GM19193 (cell line): ENCODE results near the gene SEMA6D.

Source experiments
- POLR2A ChIP-seq: IDR thresholded peaks from 4 replicates; pipeline ENCODE4 v1.6.1; 2011; ENCODE audit not compliant: insufficient read depth, insufficient read length; ENCODE audit errors: extremely low read depth

The SEMA6D gene

DNA sequence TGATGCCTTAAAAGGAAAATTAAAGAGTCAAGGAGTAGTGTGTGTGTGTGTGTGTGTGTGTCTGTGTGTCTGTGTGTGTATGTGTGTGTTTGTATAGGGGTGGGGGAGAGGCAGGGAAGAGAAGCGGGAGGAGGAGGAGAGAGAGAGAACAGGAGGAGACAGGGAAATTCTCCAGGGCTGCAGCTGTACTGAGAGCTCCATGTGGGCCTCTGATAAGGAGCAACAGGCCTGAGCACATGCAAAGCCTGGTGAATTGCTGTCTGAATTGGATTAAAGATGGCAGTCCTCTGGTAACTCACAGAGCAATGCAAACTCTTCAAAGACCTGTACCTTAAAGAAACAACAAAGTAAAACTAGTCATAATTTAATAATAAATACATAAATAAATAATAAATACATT lies 70.6 kb downstream of the SEMA6D start:
- TF ChIP-seq POLR2A: no peak

DNA sequence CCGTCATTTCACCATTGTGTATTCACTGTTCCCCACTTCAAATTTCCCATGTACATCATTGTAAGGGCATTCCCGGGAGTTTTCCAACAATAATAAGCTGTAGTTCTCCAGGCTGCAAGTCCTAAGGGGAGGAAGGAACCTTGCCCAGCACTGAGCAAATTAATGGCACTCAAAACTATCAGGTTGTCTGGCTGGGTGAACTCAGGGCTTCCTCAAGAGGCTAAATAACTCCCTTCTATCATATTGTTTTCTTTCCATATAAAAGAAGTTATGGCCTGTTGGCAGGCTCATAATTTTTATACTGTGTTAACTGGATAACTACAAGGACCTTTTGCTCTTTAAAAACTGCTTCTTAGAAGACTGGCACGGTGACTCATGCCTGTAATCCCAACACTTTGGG lies 71.4 kb downstream of the SEMA6D start:
- TF ChIP-seq POLR2A: no peak

DNA sequence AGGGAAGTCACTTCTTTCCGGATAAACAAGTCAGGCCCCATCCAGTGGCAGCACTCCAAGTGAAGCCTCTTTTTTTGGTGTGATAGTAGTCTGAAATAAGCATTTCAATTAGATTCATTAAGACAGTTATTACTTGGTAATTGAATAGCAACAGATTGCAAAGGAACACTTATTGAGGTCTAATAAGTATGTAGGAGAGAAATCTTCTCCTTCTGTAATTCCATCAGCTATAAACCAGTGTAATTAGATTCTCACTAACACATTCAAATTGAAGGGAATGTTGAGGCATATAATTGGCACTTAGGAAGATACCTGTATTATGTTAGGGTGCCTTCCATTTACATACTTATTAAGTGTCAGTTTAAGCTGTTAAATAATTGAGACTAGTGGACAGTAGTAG lies 73.9 kb downstream of the SEMA6D start:
- no peak for TF ChIP-seq POLR2A

DNA sequence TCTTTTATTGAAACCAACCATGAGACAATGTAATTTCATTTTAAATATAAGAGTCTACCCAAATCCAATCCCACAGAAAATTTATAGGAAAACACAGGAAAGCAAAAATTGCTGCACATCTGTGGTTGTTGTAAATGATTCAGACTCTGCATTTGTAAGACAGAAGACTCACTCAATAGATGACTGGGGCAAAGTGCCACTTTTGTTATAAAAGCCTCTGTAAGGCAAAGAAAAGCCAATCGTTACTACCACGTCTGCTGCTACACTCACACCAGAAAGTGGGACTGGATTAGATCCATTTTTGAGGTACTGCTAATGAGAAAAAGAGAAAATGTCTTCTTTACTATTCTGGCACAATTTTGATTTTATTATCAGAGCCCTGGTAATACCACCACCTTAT lies 74.9 kb downstream of the SEMA6D start:
- no peak for TF ChIP-seq POLR2A

DNA sequence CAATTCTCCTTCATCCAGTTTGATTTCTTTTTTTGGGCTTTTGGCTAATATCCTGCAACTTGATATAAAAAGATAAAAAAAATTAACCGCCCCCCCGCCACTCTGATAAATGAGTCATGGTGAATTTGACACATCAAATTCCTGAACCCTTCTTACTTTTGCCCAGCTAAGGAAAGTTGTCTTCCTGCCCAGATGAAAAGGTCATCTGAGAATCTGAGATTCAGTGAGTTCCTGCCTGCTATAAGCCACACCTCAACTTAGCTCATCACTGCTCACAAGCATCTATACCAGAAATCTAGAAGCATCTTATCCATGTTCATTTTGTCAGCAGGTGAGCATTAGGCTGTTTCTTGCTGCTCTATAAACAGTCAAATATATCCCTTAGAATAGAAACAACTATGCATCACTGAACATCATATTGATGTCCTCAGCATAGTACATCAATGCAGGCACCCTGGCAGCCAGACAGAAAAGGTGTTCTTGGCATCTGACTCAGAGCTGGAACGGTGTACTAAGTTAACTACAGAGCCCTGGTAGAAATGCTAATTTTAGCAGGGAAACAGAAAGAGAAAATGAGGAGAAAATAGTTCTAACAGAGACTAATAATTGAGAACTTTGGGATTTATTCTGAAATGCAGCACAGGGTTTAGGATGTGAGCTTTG lies 77.1 kb downstream of the SEMA6D start:
- TF ChIP-seq POLR2A: no peak

DNA sequence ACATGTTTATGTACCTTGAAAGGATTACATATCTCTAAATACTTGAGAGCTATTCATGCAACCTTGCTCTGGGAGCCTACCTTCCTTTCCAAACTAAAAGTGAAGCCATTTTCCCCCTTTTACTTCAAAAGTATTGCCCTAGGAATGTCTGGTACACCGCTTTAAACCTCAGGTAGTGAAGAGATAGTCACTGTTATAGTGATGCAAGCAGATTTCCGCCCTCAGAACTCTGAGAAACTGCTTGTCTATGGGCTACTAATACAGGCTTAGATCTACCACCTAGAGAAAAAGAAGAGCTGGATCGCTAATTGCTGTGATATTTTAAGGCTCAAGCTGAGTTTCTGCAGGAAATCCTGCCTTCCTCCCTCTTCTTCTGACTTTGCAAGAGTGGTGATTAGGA lies 78.6 kb downstream of the SEMA6D start:
- no peak for TF ChIP-seq POLR2A

DNA sequence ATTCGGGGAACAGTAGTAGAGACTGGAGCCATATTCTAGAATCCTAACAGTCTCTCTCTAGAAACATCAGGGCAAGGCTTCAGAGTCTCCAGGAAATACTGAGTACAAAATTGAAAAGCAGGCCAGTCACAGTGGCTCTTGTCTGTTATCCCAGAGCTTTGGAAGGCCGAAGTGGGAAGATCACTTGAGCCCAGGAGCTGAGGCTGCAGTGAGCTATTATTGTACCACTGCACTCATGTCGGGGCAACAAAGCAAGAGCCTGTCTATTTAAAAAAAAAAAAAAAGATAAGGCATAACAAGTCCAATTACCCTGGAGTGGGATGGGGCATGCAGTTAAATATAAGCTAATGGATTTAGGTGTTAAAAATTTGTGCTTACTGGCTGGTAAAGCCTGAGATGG lies 79.0 kb downstream of the SEMA6D start:
- no peak for TF ChIP-seq POLR2A

DNA sequence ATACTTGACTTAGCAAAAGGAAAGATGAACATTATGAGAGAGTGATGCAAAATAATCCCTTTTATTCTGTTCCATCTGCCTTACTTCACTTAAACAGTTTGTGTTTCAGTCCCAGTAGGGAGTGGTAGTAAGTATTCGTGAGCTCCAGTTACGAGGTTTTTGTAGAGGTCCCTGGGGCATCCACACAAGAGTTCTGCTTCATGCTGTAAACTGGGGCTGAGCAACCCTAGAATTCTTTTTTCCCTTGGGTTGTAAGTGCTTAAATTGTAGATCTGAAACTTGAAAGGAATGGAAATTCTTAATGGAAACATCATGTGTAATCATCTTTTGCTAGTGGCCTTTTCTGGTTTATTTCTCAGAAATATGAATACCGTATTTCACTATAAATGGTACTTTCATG lies 79.5 kb downstream of the SEMA6D start:
- TF ChIP-seq POLR2A: no peak

DNA sequence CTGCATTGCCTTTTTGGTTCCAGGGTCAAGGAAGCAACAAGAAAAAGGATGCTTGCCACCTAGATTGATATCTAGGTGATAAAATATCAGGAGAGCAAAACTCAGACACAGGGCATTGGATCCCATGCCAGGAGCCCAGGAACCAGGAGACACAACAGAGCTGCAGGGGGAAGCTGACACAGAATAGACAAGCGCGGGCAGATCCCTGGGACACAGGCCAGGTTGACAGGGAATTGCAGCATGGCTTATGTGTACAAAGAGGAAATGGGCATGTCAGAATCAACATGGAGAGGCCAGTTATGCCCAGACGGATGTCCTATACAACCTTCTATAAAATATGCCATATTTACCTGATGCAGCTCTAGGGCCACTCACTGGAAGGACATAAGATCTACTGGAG lies 84.2 kb downstream of the SEMA6D start:
- no peak for TF ChIP-seq POLR2A

DNA sequence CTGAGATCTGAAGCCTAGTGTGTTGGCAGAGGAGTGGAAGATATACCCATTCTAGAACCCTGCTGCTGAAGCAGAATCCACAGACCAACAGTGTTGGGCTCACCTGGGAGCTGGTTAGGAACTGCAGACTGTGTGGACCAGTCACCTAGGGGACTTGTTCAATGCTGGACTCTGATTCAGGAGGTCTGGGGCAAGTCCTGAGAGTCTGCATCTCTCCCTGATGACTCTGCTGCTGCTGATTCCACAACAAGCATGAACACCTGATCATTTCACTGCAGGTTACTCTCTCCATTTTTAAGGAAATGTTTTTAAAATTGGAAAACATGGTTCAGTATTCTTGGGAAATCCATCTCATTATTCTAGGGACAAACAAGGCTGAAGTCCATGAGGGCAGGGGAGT lies 84.9 kb downstream of the SEMA6D start:
- no peak for TF ChIP-seq POLR2A

DNA sequence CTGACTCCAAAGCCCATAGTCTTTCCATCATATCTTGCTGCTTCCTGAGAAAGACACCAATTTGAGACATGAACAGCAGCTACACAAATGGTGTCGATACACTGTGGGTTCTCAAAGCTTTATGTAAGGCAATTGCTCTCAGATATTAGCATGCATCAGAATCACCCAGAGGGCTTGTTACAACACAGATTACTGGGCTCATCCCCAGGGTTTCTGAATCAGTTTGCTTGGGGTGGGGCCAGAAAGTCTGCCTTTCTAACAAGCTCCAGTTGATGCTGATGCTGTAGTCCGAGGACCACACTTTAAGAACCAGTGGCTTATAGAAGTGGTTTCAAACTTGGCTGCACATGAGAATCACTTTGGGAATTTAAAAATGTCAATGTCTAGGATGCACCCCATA lies 86.5 kb downstream of the SEMA6D start:
- no peak for TF ChIP-seq POLR2A

DNA sequence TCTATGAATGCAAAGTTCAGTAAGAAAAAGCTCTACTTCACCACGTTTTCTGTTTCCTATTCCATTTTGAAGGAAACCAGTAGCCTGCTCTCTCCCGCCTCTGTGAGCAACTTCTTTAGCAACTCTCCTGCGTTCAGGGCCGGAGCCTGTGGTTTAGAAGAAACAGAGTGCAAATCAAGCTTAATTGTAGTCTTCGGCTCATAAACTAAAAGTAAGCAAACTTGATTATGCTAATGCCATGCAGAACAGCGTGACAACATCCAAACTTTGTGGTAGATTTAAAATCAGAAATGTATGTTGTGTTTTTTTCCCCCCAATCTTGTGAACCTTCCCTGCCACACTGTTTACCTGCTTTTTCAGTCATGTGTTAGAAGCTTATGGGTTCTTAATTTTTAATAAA lies 87.4 kb downstream of the SEMA6D start:
- no peak for TF ChIP-seq POLR2A

DNA sequence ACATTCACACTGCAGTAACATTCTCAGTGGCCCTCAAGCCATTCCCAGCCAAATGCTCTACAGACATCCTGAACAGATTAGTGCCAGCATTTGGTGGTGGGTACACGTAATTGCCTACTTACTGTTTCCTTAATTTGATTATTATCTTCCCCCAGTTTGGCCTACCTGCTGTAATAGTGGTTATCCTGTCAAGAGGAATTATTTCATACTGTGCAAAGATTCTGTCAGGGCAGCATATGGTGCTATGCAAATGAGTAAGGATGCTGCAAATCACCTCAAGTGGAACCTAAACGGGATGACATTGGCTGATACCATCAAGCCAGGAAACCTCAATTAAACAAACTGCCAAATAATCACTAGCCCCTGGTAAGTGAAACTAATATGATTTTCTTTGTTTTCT lies 88.7 kb downstream of the SEMA6D start:
- no peak for TF ChIP-seq POLR2A

DNA sequence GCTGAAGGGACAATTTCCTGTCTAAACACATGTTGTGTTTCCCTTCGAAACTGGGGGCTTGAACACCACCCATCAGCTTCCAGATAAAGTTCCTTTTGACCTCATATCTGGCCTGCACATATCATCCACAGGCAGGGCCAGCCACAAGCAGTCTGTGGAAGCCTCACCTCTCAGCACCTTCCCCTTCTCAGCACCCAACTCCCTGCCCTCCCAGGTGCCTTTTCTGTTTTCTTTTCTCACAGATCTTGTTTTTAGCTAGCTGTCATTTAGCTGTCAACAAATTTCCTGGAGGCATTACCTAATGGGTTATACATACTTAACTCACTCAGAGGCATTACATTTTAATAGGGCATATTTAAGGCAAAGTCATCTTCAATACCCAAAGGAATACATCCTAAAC lies 93.9 kb downstream of the SEMA6D start:
- TF ChIP-seq POLR2A: no peak

DNA sequence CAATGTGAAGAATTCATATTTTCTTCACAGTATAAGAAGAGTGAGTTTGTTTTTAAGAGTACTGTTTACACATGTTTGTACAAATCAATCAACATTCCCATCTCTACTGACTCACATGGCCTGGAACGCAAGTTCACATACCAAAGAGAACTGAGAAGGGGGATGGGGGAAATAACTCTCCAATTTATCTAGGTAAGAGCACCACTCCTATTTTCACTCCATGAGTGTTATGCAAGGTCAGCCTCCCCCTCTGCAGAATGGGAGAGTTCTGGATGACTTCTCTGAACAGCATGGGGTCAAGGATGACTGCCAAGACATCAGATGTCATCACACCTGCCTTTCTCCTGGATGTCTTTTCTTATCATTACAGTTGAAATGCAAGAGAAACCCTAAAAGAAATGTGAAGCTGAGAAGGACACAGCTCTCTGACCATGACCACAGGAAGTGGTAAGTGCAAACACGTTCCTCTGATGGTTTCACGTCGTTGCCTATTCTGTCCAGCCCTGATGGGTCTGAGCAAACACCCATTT lies 95.2 kb downstream of the SEMA6D start:
- no peak for TF ChIP-seq POLR2A

DNA sequence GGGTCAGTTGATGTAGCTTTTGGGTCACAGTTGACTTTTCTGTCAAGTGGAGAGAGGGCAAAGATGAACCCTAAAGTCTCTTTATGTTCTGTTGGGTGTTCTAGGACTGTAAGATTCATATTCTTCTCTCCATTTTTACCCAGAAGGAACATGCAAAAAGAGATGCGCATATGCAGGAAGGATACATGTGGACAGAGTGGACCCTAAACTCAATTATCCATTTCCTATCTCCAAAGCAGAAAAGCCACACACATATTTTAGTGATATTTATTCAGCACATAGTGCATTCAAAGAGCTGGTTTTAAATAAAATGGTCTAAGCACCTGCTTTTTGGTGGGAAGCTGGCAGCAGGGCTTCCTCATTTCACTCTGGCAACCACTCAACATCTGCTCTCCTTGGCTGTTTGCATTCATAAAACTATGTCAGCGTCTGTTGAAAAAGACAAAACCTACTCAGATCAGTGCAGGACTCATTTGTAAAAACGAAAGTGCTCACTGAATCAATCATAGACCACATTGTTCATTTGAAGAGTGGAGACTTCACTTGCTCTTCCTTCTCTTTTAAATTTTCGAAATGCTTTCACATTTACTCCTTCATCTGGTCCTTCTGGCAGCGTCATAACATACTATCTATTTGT lies 96.6 kb downstream of the SEMA6D start:
- no peak for TF ChIP-seq POLR2A
